Measurements from ENCODE around the gene MBP. TPM values are rescaled to one million over a fixed set of nuclear protein-coding genes. Genes with fewer than 3 reads are reported as not detected.

Gene MBP
- total and polyA plus RNA-seq, 2 donors (not counting 3 experiments of a cell fraction or from before 2014, with no cell fraction given) = 1.7 to 2.3 TPM

- Histone ChIP-seq H3K4me2 (ENCODE audit: insufficient read depth, low read length) (no peak overlapping the region), H3K79me2 (ENCODE audit: control insufficient read depth, insufficient read depth, low read length) (no peaks in the 10 kb centered on the region), H3K4me3 (replicated peaks in 1 of 3; ENCODE audit: insufficient read depth in 1 of 3, low read depth in 1 of 3, low read length in 3 of 3) (no peak overlapping the region), H3K9me3 (replicated peaks; ENCODE audit: control insufficient read depth, insufficient read depth, low read length) (no peaks in the 10 kb centered on the region), H3K36me3 (ENCODE audit: control insufficient read depth in 2 of 2, extremely low read depth in 1 of 2, insufficient read depth in 2 of 2, low read length in 2 of 2) (no peaks in the 10 kb centered on the region), H3K27me3 (ENCODE audit: control insufficient read depth in 2 of 2, insufficient read depth in 2 of 2, low read length in 2 of 2) (no peaks in the 10 kb centered on the region), H3K4me1 (ENCODE audit: control insufficient read depth, extremely low read depth, insufficient read depth, low read length) (peaks cover 17% of the 10 kb centered on the region), H3K9me1 (replicated peaks; ENCODE audit: control insufficient read depth, extremely low read depth, insufficient read depth, low read length) (no peaks in the 10 kb centered on the region), H3K9ac (replicated peaks; ENCODE audit: extremely low read depth, insufficient read depth, low read length) (no peak overlapping the region), H3K27ac (ENCODE audit: insufficient read depth, low read depth, low read length) (no peak overlapping the region), H2AFZ (ENCODE audit: low read depth, low read length) (no peak overlapping the region), H4K20me1 (replicated peaks; ENCODE audit: control insufficient read depth, extremely low read depth, insufficient read depth, low read length) (no peaks in the 10 kb centered on the region)
- FAIRE-seq = no peak
- DNase-seq (ENCODE audit: low read depth, low spot score) = no peak
- no TSS peak for BruUV-seq (replicated peaks)
- TF ChIP-seq FOS (IDR thresholded peaks at IDR 0.05; ENCODE audit: borderline replicate concordance, insufficient read depth, low read length) (no peak), GATA2 (IDR thresholded peaks at IDR 0.05; ENCODE audit: insufficient read depth, insufficient read length, low read depth, low read length) (no peak), CTCF (IDR thresholded peaks at IDR 0.05; ENCODE audit: extremely low read depth in 1 of 2, insufficient read depth in 1 of 2, low read depth in 1 of 2, low read length in 2 of 2) (no peak), MAX (IDR thresholded peaks at IDR 0.05; ENCODE audit: insufficient read depth, insufficient read length) (no peak), POLR2A (IDR thresholded peaks at IDR 0.05; ENCODE audit: low read depth, low read length) (no peak), POLR2AphosphoS5 (IDR thresholded peaks at IDR 0.05; ENCODE audit: insufficient read depth, low read depth, low read length) (no peak), MYC (IDR thresholded peaks at IDR 0.05; ENCODE audit: low read depth, low read length) (no peak)
- dilution Hi-C loops (cut with MboI; ENCODE audit: extremely low pct_ligation_motif_present, low sequenced_read_pairs) = no loop called here
- POLR2A ChIA-PET = no interaction called here
- CTCF ChIA-PET = no interaction called here
- intact Hi-C loops (cut with micrococcal nuclease) = no loop called here
Observed at GRCh38 chr18:77118256-77119090, 14.1 kb downstream of the MBP start.

Data from endothelial cell of umbilical vein (primary cell).